HFFc6 (cell line): ENCODE results near the gene HIRIP3. TPM values are rescaled to one million over a fixed set of nuclear protein-coding genes. Genes with fewer than 3 reads are reported as not detected.
"Not testable (repeated sequence)": the region's sequence is repeated elsewhere in the genome, so short reads cannot be mapped to it uniquely, and the experiment has no call there.

Source experiments
- DNase-seq: peaks from one replicate; pipeline ENCODE4 v3.0.0-alpha.2; 2018
- H3K27ac Mint-ChIP-seq: 2 replicates; pipeline ENCODE4 v1.8.0; 2020; ENCODE audit warnings: mild to moderate bottlenecking, mixed read lengths
- H3K27me3 Mint-ChIP-seq: 2 replicates; pipeline ENCODE4 v1.8.0; 2021; ENCODE audit warnings: mild to moderate bottlenecking, moderate library complexity, mixed read lengths; ENCODE audit not compliant: insufficient read depth
- H3K36me3 Mint-ChIP-seq: 2 replicates; pipeline ENCODE4 v1.8.0; 2021; ENCODE audit warnings: low read depth, mixed read lengths
- H3K4me1 Mint-ChIP-seq: 2 replicates; pipeline ENCODE4 v1.8.0; 2020; ENCODE audit warnings: low read depth, mixed read lengths
- H3K4me3 Mint-ChIP-seq: 2 replicates; pipeline ENCODE4 v1.8.0; 2020; ENCODE audit warnings: mild to moderate bottlenecking, moderate library complexity, mixed read lengths
- H3K9me3 Mint-ChIP-seq: 2 replicates; pipeline ENCODE4 v1.8.0; 2020; ENCODE audit warnings: mild to moderate bottlenecking, mixed read lengths
- CTCF ChIP-seq: fragments of 200-600 bp; sonication (generic); IDR thresholded peaks from 2 replicates; pipeline ENCODE4 v1.5.0; 2021; ENCODE audit warnings: antibody characterized with exemption, mild to moderate bottlenecking
- total RNA-seq, 6 experiments: library from RNA; stranded (reverse); fragmentation: NEBNext Ultra II Directional; extraction: Animal tissue kit (Norgen Biotek cat#: 25700); gene quantifications; 2 replicates in 1 of 6; 3 replicates in 5 of 6; pipeline ENCODE4 v1.2.3, GENCODE V29; 2021

The HIRIP3 gene
- total RNA-seq, 6 experiments from 2014 or later = 9.8 to 14.4 (median 13.4) TPM

DNA sequence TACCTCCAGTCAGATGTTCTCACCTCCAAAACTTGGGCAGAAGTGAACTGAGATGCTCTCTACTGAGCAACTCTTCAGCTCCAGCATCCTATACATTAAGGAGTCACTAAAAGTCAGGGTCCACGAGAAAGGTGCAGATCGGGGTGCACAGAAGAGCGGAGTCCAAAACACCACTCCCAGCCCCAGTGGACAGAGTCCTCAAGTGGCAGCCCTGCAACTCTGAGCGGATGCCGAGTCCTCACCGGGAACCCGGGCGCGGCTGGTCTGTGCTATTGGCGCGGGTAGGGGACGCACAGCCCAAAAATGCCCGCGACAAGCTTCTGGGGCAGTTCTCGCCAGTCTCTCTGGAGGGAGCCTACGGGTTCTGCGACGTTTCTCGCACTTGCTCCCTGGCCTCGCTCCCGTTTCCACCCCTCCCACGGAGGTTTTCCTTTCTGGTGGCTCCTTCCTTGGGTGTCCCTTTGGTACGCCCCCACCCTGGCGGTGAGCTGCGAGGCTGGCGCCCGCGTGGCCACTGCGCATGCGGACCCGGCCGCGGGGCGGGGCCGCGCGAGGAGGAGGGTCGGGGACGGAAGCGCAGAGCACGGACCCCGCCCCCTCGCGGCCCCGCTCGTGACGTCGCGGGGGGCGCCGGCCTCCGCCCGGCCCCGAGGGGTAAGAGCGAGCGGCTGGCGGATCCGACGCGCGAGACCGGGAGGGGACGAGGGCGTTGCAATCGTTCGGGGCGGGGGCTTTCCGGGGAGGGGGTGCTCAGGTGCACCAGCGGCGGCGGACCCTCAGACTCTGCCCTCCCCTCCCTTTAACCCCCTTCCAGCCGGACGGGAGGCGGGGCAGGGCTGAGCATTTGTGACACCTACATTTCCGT lies 33.7 kb downstream of the HIRIP3 start, which contains the start of gene TMEM219:
TMEM219 (plus strand) TSS at position 601 of the 865 bp plus-strand sequence. CDS start 1,065 bp downstream, outside the sequence.
- peak; percentile 73 for TF ChIP-seq CTCF
- H3K36me3 Mint-ChIP-seq = no peaks in the 10 kb centered on the region
- H3K4me1 Mint-ChIP-seq = peaks cover 19% of the 10 kb centered on the region
- H3K27ac Mint-ChIP-seq = peak within 1 kb of the TSS; percentile 93
- H3K27me3 Mint-ChIP-seq = no peaks in the 10 kb centered on the region; the same call in 1 of the 2 replicates
- H3K9me3 Mint-ChIP-seq = no peaks in the 10 kb centered on the region
- H3K4me3 Mint-ChIP-seq = peak within 1 kb of the TSS; percentile 96
- DNase-seq = peak; percentile 87

DNA sequence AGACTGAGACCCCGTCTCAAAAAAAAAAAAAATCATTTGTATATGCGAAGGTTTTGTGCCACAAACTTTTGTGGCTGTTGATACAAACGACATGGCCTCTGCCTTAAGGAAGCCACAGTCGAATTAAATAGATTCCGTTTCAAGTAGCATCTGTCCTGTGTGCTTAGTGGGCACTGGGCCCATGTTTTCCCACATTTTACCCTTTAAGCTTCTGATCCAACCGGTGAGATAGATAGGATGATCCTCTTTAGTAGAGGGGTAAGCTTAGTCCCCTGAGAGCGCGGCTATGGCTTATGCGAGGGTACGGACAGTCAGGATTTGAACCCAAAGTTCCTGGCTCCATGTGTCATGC lies 34.3 kb downstream of the HIRIP3 start:
- H3K27me3 Mint-ChIP-seq = no peaks in the 10 kb centered on the region; the same call in 1 of the 2 replicates
- H3K27ac Mint-ChIP-seq = peak overlapping the region; percentile 93
- peak overlapping the region; percentile 96 for H3K4me3 Mint-ChIP-seq
- no peaks in the 10 kb centered on the region for H3K36me3 Mint-ChIP-seq
- DNase-seq = no peak
- H3K4me1 Mint-ChIP-seq = peaks cover 19% of the 10 kb centered on the region
- no peak for TF ChIP-seq CTCF
- H3K9me3 Mint-ChIP-seq = no peaks in the 10 kb centered on the region

DNA sequence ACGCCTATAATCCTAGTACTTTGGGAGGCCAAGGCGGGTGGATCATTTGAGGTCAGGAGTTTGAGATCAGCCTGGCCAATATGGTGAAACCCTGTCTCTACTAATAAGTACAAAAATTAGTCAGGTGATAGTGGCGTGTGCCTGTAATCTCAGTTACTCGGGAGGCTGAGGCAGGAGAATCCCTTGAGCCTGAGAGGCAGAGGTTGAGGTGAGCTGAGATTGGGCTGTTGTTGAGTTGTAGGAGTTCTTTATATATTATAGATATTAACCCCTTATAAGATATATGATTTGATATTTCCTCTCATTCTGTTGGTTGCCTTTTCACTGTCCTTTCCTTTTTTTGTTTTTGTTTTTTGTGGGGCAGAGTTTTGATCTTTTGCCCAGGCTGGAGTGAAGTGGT lies 35.6 kb downstream of the HIRIP3 start:
- H3K27me3 Mint-ChIP-seq, H3K27ac Mint-ChIP-seq, DNase-seq, H3K36me3 Mint-ChIP-seq, H3K9me3 Mint-ChIP-seq, H3K4me3 Mint-ChIP-seq: not testable (repeated sequence)
- peaks cover 19% of the 10 kb centered on the region for H3K4me1 Mint-ChIP-seq

DNA sequence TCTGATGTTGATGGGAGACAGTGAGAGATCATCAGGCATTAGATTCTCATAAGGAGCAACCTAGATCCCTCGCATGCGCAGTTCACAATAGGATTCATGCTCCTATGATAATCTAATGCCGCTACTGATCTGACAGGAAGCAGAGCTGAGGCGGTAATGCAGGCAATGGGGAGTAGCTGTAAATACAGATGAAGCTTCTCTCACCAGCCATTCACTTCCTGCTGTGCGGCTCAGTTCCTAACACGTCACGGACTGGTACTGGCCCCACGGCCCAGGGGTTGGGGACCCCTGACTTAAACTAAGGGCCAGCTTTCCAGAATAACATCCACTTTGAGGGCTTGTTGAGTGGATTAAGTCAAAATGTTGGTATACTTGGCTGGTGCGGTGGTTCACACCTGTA lies 36.1 kb downstream of the HIRIP3 start:
- Mint-ChIP-seq H3K27me3 (no peaks in the 10 kb centered on the region; the same call in 1 of the 2 replicates), H3K36me3 (no peaks in the 10 kb centered on the region), H3K4me1 (peaks cover 19% of the 10 kb centered on the region), H3K4me3 (no peak overlapping the region), H3K27ac (no peak overlapping the region), H3K9me3 (no peaks in the 10 kb centered on the region)
- no peak for TF ChIP-seq CTCF
- no peak for DNase-seq

DNA sequence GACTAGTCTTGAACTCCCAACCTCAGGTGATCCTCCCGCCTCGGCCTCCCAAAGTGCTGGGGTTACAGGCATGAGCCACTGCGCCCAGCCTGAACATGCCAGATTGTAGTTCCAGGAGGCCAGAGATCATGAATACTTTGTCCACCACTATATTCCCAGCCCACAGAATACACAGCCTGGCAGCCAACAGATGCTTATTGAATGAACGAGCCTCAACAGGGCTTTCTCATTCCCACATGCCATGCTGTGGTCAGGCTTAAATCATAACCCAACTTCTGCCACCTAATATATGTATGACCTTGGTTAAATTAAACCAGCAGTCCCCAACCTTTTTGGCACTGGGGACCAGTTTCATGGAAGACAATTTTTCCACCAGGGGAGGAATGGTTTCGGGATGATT lies 36.7 kb downstream of the HIRIP3 start:
- Mint-ChIP-seq H3K4me3 (no peak overlapping the region), H3K36me3 (no peaks in the 10 kb centered on the region), H3K9me3 (no peaks in the 10 kb centered on the region), H3K27ac (no peak overlapping the region), H3K4me1 (peaks cover 19% of the 10 kb centered on the region), H3K27me3 (no peaks in the 10 kb centered on the region; the same call in 1 of the 2 replicates)
- DNase-seq = no peak
- no peak for TF ChIP-seq CTCF

DNA sequence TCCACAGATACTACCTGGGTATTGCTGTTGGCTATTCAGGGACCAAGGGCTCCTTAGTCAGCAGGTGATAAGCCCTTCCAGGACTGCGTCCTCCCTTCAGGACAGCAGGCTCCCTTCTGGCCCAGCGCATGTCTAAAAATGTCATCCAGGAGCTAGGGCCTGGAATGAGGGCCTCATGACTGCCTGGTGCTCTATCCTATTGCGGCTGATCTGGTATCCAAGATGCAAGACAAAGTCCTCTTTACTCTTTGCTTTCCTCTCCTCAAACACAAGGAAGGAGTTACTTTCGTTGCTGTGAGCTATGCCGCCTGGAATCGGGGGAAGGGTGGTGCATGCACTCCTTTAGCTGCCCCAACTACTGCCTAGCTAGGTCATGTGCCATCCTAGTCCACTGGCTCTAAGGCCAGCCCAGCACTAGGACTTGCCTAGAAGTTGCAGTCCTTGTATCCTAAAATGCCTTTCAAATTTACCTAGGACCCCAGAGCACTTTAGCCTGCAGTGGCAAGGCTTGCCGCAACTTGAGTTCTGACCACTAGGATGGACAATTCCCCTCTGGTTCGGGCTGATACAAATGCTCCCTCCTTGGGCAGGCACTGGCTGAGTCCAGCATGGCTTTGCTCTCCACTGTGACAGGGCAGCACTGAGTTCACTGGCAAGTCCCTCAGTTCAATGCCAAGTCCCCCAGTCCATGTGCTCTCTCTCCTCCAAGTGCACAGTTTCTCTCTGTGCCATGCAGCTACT lies 43.6 kb downstream of the HIRIP3 start:
- H3K4me1 Mint-ChIP-seq = no peaks in the 10 kb centered on the region
- no peak overlapping the region for H3K27ac Mint-ChIP-seq
- peaks cover 2% of the 10 kb centered on the region for H3K27me3 Mint-ChIP-seq
- no peak overlapping the region for H3K4me3 Mint-ChIP-seq
- no peak for DNase-seq
- TF ChIP-seq CTCF = peak; percentile 4; the same call in 1 of the 2 replicates
- no peaks in the 10 kb centered on the region; the same call in 1 of the 2 replicates for H3K36me3 Mint-ChIP-seq
- peaks cover 4% of the 10 kb centered on the region for H3K9me3 Mint-ChIP-seq
